HUDEP-2 (cell line): Measurements from ENCODE around the gene U2SURP.
"Not testable (repeated sequence)": the region's sequence is repeated elsewhere in the genome, so short reads cannot be mapped to it uniquely, and the experiment has no call there.

Source experiments
- DNase-seq, 76 experiments: peaks; one replicate each; lab custom pipeline; 2025; ENCODE audit not compliant: unreplicated experiment in 76 of 76; lab: John Stamatoyannopoulos, UW

The U2SURP gene

DNA sequence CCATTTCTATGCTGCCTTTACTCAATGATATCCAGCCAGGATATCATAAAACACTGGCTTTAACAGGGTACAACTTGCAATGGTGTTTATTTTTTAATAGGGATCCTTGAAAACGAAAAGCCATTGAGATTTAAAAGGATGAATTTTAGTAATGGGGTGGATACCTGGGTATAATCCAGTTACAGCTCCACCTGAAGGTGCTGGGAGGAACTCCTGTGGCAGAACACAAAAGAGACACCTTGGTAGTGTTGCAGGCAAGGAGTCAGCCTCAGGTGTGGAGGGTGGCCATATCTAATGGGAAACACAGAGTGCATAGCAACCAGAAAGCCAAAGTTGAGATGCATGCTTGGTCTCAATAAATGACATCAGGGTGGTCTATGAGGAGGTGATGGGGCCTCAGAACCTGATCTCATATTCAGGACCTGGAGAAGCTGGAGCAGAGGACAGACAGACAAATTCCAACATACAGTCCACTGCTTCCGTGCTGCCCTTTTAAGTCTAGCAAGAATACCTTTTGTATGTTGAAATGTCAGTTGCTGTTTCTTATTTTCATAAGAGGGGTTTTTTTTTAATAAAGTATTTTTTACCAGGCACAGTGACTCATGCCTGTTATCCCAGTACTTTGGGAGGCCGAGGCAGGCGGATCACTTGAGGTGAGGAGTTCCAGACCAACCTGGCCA, 25.9 kb upstream of the U2SURP start:
- DNase-seq = no peak

DNA sequence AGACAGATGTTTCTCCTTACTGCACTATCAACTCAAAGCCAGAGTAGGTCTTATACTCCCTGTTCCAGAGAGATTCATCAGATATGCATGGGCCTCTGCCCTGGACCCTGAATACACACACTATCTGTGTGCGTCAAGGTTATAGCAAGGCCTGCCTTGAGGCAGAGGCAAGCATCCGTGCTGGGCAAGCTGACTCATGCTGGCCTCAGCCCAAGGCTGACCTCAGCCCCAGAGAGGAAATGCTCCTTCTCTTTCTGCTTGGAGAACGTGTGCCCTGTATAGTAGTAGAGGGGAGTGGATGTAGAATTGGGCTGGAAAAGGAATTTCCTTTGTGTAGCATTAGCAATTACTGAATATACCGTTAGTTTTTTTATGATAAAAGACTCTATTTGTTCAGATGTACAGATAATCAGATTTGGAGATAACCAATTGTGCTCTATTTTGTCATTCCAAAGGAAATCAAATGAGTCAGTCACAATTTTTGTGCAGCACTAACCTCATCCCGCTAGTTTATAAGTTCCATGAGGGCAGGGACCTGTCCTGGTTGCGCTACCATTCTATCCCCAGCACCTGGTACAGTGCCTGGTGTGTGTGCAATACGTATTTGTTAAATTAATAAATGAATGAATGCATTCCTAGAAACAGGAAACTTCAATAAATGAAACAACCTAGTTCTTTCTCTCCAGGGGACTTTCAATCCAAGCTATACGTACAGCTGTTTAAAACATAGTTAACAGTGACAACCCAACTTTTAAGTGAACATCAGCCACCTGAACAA, 24.6 kb upstream of the U2SURP start:
- peak in 74 of 76 experiments; percentile 33 to 95 (median 83) for DNase-seq

DNA sequence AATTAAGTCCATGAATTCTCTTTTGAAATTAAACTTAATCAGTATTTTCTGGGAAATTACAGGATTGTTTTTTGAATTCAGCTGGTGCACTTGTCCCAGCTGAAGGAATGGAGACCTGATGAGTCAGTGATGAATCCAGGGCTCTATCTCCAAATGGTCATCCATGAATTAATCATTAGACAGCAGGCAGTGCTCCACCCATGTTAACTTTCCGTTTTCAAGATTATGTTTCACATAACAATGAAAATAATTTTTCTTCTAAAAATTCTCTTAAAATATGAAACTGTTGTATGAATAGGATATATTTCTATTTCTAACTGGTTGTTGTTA, 24.0 kb upstream of the U2SURP start:
- DNase-seq = peak in 14 of 76 experiments; percentile 5 to 36 (median 25)

DNA sequence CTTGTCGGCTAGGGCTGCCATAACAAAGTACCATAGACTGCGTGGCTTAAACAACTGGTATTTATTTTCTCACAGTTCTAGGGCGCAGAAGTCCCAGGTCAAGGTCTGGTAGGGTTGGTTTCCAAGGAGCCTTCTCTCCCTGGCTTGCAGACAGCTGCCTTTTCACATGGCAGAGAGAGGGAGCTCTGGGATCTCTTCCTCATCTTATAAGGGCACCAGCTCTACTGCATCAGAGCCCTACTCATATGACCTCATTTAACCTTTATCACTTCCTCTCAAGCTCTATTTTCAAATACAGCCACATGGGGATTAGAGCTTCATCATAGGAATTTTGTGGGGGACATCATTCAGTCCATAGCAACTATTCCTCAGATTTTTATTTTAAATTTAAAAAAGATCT, 20.3 kb upstream of the U2SURP start:
- DNase-seq = peak in 1 of 76 experiments; percentile 15

DNA sequence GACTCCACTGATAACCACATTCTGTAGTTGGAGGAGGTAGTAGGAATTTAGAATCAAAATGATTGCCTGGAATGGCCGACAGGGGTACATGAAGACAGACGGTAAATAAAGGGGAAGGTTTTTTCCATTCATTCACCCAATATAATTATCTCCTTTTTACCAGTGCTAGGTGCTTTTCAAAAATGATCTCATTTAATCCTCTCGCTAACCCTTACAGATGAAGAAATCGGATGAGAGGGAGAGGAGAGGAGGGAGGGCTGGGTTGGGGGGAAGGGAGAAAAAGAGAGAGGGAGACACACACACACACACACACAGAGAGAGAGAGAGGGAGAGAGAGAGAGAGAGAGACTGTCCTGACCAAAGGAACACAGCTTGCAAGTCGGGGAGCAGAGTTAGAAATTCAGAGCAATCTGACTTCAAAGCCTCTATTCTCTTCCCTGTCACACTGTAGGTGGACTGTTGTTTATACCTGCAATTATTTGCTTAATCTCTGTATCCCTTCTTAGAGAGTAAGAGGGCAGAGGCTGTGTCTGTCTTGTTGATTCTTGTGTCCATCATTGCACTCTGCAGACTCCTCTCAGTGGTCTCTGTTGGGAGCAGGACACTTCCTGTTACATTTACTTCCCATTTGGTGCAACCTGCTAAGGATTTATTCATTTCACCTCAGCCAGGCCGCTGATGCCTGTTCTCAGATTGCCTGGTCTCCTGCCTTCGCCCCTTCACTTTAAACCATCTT, 19.2 kb upstream of the U2SURP start:
- no peak for DNase-seq

DNA sequence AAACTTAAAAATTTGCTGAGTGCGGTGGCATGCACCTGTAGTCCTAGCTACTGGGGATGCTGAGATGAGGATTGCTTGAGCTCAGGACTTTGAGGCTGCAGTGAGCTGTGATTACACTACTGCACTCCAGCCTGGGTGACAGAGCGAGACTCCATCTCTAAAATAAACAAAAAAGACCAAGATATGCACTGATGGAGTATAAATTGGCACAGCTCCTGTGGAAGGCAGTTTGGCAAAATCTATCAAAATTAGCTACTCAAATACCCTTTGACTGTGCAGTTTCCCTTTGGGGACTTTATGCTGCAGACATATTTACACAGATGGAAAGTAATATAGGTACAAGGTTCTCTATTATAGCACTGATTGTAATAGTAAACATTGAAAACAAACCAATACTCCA, 18.1 kb upstream of the U2SURP start:
- DNase-seq = no peak

DNA sequence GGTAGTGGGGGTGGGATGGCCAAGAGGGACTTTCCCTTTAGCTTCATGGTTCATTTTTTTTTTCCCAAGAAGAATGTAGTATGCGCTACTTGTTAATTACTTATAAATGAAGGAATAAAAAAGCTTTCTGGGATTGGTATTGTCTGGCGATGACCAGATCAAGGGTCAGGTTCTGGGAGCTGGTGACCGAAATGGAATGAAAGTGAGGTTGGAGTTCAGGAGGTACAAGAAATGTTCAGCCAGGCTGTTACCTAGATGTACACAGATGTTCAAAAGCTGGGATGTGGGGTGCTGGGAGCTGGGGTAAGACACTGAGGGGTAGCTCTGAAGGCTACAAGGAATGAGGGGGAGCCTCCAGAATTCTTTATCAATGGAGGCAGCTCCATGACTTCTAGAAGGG, 17.1 kb upstream of the U2SURP start:
- DNase-seq = no peak

DNA sequence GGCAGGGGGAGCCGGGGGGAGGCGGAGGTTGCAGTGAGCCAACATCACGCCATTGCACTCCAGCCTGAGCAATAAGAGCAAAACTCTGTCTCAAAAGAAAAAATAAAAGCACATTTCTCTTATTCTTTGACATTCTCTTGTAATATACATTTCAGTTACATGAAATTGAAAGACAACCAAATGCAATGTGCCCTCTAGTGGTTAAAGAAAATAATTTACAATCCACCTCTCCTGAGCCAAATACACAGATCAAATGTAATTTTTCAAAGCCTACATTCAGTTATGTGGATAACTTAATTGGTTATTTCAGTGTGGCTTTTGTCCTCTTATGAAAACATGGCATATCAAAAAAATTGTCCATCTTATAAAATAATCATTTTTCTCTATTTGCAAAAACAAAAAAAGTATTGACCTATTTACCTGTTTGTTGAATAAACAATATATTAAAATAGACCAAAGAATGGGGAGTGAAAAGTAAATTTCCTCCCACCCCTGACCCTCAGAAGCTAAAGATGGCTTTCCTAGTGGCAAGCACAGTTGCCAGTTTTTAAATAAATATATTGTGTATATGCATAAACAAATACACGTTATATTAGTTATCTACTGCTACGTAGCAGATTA, 14.2 kb upstream of the U2SURP start:
- peak in 30 of 76 experiments; percentile 5 to 66 (median 26) for DNase-seq

DNA sequence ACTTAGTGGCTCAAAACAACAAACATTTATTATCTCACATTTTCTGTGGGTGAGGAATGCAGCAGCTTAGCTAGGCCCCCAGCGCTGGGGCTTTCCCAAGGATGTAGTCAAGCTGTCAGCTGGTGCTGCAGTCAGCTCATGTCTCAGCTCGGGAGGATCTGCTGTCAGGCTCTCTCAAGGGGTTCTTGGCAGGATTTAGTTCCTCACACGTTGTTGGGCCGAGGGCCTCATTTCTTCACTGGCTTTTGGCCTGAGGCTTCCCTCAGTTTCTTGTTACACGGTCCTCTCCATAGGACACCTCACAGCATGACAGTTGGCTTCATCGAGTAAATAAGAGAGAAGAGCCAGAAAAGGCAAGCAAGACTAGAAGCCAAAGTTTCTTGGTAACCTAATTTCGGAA, 13.7 kb upstream of the U2SURP start:
- DNase-seq = no peak

DNA sequence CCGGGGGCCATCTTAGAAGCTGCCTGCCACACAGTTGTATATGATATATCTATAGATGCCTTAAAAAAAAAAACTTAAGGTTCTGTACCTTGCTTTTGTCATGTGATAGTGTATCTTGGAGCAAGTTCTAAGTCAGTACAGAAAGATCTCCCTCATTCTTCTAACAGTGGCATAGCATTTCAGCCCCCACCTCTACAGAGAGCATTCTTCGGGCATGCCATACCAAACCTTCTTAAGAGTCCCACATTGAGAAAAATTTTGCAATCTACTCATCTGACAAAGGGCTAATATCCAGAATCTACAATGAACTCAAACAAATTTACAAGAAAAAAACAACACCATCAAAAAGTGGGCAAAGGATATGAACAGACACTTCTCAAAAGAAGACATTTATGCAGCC, 13.1 kb upstream of the U2SURP start:
- DNase-seq = not testable (repeated sequence)

DNA sequence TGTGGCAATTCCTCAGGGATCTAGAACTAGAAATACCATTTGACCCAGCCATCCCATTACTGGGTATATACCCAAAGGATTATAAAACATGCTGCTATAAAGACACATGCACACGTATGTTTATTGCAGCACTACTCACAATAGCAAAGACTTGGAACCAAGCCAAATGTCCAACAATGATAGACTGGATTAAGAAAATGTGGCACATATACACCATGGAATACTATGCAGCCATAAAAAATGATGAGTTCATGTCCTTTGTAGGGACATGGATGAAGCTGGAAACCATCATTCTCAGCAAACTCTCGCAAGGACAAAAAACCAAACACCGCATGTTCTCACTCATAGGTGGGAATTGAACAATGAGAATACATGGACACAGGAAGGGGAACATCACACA, 12.5 kb upstream of the U2SURP start:
- not testable (repeated sequence) for DNase-seq

DNA sequence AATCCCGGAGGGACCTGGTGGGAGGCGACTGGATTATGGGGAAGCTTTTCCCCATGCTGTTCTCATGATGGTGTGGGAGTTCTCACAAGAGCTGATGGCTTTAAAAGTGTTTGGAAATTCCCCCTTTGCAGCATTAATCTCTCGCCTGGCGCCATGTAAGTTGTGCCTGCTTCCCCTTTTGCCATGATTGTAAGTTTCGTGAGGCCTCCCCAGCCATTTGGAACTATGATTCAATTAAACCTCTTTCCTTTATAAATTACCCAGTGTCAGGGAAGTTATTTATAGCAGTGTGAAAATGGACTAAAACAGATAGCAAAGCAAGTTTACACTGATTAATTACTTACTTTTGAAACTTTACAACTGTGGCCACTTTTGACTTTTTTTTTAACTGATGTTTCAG, 10.6 kb upstream of the U2SURP start:
- no peak for DNase-seq

DNA sequence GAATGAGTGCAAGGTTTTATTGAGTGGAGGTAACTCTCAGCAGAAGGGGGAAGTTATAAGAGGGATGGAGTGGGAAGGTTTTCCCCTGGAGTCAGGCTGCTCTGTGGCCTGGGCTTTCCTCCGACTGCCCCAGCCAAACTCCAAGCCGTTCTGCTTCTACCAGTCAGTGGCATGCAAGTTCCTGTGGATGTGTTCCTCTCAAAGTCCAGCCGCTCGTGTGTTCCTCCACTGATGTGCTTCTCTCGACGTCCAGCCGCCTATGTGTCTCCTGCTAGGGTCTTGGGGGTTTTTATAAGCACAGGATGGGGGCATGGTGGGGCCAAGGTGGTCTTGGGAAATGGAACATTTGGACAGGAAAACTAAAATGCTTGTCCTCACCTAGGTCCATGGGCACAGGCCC, 9.0 kb upstream of the U2SURP start:
- no peak for DNase-seq

DNA sequence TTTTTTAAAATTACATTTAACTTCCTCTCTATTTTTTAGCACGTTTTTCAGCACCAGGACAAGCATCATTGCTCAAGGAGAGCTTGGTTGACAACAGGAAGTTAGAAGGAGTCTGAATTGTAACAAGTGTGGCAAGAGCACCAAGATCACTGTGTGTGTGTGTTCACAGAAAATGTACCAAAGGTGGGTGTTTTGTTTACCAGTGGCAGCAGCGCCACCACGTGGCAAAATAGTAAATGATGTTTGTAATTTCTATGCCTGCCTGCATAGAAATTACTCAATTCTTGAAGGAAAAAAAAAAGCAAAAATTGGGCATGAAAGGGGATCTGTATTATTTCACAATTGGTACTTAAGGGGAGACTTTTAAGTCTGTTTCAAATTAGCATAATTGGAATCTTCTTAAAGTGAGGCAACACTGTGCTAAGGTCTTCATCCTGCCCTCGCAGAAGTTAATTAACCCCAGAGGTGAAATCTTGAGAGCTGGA, 7.4 kb upstream of the U2SURP start:
- DNase-seq = peak in 60 of 76 experiments; percentile 3 to 73 (median 41)

DNA sequence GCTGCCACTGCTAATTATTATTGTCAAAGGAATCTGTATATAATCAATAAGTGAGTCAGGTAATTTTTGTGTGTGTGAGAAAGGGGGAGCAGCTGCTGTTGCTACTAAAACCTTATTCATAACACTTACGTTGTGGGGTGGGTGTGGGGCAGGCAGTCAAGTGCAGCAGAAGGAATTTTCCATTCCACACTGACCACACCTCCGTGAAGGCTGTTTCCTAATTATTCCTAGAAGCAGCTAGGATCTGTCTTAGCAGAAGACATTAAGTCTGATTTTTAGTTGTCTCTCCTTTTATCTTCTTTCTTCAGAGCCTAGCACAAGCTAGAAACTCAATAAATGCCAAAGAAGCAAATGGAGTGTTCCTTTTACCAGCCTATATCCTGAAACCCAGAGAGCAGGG, 4.0 kb upstream of the U2SURP start:
- DNase-seq = peak in 2 of 76 experiments; percentile 5 to 10

DNA sequence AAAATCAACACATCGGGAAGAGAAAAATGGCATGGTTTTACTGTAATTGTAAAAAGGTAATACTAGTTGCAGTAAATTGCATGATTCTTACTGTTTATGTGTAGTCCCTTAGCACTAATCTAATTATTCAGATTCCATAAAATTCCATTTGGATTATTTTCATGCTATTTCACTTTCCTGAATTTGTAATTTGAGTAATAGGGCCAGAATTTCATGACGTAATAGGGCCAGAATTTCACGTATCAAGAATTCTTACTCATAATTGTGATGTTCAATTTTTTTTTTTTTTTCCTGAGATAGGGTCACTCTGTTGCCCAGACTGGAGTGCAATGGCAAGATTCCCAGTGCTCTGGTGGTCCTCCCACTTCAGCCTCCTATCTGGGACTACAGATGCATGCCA, 2.9 kb upstream of the U2SURP start:
- no peak for DNase-seq

DNA sequence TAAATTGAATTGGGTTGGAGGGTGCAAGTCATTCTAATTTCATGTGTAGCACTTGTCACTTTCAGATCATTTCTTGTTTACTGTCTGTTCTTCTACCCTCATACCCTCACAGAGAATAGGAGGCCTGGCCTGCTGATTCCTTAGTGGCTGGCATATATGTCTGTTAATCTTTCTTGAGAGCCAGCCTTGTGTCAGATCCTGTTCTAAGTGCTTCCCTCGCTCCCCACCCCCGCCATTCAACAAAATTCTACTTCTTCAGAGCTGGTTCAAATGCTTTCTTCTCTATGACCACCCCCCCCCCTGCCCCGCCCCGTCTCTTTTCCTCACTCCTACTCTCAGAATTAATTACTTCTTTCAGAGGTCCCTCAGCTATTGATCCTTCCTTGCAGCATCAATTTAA, 1.5 kb upstream of the U2SURP start:
- DNase-seq = peak in 13 of 76 experiments; percentile 5 to 51 (median 15)

DNA sequence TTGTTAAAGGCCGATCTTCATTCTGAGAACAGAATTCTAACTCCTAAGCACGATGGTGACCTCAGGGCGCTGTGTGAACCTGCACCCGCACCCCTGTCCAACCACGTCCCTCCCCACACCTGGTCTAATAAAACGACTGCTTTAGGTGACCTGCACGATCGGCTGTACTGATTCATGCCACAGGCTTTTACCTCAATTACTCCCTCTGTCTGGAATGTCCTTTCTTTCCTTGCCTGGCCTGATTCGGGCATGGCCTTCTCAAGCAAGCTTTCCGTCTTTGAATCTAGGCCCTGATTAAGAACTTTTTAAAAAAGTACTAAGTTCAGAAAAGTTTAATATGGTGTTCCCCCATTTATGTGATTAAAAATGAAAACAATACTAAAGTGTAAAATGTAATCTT, 842 bp upstream of the U2SURP start:
- DNase-seq = peak in 2 of 76 experiments; percentile 3 to 22

DNA sequence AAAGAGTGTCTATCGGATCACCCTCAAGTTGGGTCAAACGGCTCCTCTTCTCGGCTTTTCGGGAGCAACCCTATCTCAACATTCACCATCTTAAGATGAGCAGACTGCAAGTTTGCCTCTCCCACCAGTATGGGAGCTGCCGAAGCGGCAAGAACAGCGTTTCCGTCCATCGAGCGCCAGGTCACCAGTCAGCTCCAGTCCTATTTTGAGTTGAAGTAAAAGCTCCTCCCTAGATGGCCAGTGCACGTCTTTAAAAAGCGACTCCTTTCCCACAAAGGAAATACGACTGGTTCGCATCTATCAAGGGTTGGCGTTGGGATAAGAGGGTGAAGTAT, 369 bp upstream of the U2SURP start:
- peak in 42 of 76 experiments; percentile 43 to 86 (median 66) for DNase-seq

DNA sequence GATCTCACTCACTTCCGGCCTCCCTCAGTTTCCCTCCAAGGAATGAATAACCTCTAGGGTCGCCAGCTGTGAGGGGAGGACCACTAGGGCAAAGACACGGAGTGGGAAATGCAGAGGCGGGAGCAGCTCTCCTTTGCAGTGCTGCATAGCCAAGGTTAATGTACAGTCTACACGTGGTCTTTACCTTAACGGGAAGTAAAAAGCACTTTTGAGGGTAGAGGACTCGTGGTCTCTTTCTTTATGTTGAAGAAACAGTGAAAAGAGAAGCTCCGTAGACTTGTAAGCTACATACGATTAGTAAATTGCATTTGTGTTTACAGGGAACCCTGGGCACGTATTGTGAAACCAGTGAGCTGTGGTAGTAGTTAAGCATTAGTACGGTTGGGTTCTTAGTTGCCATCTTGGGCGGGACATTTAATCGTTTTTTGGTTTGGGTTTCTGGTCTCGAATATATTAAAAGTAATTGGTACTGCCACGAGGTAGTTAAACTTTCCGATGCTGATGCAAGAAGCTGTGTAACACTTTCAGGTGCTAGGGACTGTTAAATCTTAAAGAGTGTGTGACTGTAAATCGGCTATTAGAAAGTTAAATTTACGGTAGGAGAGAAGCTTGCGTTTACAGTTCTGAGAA, 828 bp downstream of the U2SURP start:
- DNase-seq = peak in 28 of 76 experiments; percentile 12 to 71 (median 40)

DNA sequence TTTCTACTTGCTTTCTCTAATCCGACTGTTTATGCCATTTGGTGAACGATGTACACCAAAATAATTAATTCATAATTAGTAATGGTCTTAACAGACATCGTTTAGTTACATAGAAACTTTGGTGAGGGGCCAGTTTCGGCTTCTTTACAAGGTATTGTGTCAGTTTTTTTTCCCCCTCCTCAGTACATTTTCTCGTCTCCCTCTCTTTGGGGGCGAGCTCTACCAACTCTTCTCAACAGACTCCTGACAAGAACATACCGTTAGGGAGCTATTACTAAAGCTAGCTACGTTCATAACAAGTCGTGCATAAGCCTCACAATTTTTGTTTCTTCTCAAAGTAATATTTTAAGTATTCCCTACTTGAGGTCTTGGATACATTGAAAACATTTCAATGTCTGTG, 1.4 kb downstream of the U2SURP start:
- DNase-seq = peak in 1 of 76 experiments; percentile 24
